Stimulated activated CD8-positive, alpha-beta memory T cell treated with anti-CD3 and anti-CD28 coated beads, Interleukin-7, amount 100 ng/mL, for 1 hour (primary cell): Measurements from ENCODE around the gene RTN1.

Experiments used
- DNase-seq, 2 donors: peaks; one replicate each; pipeline ENCODE4 v3.0.0-alpha.2; 2020; ENCODE audit warnings: low read depth in 2 of 2

RTN1 gene

GRCh38 chr14:59870277-59871165, at the start of gene RTN1:
TSS of gene RTN1 (minus strand) at chr14:59870776. CDS start at chr14:59870630, 146 bp downstream.
- no peak for DNase-seq

DNA sequence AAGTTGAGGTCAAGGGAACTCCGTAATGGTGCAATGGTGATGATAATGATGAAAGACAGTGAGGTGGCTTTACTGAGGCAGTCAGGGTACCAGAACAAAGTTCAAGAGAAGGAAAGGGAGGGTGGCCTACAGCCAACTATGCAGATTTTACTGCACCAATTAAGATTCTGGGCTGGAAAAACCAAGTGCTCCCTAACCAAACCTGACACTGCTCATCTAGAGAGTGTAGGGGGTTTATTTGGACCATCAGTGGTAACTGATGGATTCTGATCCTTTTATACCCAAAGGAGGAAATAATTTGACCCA, 49.8 kb upstream of the RTN1 start:
- no peak for DNase-seq

DNA sequence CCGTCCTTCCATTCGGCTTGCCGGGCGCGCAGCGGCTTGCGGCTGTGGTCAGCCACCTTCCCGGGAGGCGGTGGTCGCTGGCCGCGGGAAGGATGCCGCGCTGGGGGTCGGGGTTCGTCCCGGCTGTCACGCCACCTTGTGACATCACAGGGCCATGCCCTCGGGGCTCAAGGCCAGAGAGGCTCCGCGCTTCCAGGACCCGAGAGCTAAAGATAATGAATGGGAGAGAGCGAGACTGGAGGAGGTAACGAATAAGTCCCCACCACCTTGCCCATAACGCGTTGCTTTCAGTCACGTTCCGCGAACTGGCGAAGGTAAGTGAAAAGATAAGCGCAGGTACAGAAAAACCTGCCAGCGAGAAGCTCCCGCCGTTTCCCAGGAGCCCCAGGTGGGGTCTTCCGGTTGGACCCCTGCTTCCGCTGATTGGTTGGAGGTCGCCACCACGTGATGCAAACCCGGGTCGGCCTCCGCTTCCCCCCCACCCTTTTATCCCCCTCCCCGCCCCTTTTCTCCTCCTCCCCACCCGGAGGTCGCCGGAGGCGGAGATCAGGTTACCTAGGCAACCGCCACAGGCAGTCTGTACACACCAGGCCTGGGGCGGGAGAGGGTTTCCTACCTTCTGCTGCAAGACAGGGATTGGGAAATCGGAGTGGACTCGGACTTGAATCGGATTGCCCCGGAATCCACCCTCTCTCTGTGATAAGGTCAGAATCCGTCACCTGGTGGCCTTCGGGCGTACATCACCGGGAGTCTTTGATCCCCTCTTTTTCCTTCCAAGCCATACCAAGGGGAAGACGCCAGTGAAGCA, 49.2 kb upstream of the RTN1 start, which contains the start of gene LRRC9:
TSS of gene LRRC9 (plus strand) at position 575 of the 808 bp plus-strand sequence.
- no peak for DNase-seq

DNA sequence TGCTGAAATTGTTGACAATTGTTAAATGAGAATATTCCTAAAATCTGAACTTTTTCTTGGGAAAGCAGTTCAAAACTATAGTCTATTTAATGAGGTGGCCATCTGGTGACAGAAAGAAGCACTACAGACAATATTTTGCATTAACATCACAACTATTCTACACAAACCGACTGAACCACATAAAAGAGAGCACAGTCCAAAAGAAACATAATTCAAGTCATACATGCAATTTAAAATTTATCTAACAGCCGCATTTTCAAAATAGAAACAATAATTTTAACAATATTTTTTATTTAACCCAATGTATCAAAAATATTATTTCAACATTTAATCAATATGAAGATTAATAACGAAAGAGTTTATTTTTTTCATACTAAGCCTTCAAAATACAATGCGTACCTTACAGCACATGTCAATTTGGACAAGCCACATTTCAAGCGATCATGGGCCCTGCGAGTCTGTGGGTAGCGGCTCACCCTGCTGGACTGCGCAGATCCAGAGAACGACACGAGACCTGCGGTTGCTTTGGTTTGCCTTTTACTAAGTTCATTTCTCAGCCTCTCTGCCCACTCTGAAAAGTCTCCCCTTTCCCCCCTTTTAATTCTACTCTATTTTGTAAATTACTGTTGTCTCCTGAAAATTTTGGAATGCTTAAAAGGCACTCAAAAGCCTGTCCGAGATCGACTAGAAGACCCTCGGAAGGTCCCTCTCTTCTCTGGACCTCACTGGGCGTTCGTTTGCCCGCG, 48.4 kb upstream of the RTN1 start:
- no peak for DNase-seq

DNA sequence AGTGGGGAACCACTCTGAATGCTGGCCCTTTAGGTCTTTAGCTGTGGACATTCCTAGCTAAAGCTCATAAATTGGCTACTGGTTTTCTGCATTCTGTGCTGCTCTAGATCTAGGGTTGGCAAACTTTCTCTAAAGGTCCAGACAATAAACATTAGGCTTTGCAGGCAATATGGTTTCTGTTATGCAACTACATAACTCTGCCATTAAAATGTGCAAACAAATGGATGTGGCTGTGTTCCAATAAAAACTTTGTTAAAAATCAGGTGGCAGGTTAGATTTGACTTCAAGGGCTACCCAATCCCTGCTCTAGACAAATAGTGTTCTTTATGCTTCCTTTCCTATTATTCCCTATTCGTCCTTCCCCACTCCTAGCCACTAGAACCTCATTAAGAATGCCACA, 42.6 kb upstream of the RTN1 start:
- no peak for DNase-seq

GRCh38 chr14:59912443-59912842, 41.9 kb upstream of the RTN1 start:
- no peak for DNase-seq

DNA sequence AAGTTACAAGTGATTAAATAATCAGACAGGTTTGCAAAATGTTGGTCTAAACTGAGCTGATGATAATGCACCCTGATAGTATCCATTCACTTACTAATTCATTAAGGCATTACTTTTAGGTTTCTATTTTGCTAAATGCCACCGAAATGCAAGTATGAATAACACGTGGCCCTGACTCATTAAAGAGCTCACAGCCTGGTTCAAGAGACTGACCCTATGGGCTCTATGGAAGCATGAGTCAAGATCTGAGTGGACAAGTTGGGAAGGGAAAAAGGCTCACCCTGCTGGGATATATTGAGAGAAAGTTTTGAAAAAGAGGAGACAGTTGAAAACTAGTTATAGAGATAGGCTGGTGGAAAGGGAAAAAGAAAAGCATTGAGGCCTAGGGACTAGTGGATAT, 34.6 kb upstream of the RTN1 start:
- DNase-seq, result no peak

- DNase-seq, result no peak
Observed at GRCh38 chr14:59904184-59904583, 33.6 kb upstream of the RTN1 start.

- DNase-seq, result no peak
Observed at GRCh38 chr14:59900556-59900955, 30.0 kb upstream of the RTN1 start.

DNA sequence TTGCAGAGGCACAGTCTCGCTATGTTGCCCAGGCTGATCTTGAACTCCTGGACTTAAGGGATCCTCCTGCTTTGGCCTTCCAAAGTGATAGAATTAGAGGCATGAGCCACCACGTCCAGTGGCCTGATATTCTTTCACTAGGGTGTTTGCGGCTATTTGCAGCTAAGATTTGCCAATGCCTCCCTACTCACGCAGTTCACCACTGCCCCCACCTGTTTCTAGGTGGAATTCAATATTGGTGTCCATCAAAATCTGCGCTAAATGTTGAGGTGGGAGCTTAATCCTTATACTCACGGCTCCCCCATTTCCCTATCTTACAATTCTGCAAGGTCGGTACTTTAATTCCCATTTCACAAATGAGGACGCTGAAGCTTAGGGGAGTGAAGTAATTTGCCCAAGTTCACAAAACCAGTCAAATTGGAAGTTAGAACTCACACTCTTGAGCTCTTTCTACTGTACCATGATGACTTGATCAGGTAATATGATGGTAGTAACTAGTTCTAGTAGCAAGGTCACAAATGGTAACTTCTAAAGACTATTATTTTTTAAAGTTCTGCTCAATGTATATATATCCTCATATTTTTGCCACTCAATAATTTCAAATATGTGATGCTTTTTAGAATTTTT, 27.3 kb upstream of the RTN1 start:
- no peak for DNase-seq

- DNase-seq, result no peak
Observed at GRCh38 chr14:59895721-59896120, 25.1 kb upstream of the RTN1 start.

GRCh38 chr14:59890676-59891075, 20.1 kb upstream of the RTN1 start:
- no peak for DNase-seq

DNA sequence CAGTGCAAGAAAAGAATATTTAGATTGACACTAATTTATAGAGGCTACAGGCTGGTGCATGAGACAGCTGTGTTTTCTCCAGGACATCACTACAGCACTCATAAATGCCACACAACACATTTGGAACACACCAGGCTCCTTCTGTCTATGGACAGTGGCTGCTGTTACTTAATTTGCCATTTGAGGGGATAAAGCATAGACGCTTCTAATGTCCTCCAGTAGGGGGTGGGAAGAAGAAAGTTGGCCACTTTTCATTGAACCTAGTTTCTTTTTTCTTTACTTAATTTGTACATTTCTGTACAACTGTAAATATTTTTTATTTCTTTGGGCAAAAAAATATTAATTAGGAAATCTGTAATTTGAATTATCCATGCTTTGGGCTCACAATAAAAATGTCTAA, 12.4 kb upstream of the RTN1 start:
- DNase-seq, result no peak

- DNase-seq, result no peak
Observed at GRCh38 chr14:59871166-59871495, 555 bp upstream of the RTN1 start.

DNA sequence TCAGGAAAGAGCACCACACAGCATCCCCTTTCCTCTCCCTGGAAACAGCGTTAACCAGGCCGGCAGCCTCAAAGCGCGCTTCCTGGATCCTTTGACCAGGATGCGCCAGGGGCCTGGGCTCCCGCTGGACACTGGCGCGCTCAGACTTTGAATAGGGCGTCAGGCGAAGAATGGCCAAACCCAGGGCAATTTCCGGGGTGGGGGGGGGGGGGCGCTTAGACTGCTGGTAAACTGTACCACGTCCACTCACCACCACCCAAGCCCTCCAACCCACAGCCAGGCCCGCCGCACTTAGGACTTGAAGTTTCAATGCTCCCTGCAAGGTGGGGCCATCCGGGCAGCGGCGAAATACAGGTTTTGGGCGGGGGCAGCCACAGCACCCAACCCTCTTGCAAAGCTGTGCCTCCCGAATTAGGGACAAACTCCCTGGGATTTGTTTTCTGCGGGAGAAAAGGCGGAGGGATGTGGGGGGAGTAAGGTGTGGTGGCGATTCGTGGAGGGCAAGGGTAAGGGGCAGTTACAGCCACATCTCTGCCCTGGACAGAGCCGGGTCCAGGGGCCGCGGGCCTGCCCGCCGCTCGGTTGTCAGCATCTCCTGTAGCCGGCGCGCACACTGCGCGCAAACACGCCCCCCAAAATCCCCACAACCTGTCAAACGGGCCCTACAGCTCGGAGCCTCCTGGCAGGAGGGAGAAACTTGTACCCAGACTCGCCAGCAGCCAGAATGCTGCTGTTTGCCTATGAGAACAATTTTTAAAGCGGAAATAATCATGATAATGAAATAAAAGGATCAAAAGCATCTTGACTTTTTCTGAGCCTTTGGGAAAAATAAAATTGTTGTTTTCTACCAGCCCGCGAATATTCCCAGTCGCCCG, 958 bp downstream of the RTN1 start:
- DNase-seq, result no peak

DNA sequence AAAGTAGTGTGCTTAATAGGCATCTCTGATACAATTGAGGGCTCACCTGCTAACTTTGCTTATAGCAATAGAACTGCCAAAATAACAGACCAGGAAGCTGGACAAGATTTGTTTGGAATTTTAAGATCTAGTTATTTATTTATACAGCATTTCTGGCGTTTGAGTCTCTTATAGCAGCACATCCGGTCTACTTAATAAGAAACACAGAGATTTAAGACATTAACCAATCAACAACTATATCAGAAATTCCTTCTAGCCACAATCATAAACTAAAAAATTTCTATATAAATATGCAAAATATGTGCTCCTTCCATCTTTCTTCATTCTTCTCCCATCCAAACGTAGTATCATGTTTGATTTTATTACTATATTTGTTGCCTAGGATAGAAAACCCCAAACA, 2.6 kb downstream of the RTN1 start:
- DNase-seq, result no peak

- DNase-seq, result no peak
Observed at GRCh38 chr14:59863806-59864525, 6.6 kb downstream of the RTN1 start.

- DNase-seq, result no peak
Observed at GRCh38 chr14:59857328-59857727, 13.2 kb downstream of the RTN1 start.

DNA sequence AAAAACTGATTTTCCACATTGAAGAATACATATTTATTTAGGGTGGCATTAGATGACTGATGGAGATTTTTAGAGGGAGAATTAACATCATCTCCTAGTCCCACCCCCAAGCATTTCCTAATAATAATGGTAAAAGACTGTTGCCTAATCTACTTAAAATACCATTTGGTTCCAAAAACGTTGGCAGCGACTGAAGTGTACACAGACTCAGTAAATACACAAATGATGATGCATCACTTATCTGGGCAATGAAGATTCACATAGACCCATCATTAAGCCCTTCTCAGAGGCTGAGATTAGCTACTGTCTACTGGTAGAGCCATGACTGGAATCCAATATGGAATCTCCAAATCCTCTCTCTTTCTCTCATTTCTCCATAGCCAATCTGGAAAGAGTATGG, 18.2 kb downstream of the RTN1 start:
- DNase-seq, result no peak

GRCh38 chr14:59850458-59850857, 20.1 kb downstream of the RTN1 start:
- DNase-seq, result no peak
